ENCODE measurements around the gene SYTL3.

Gene SYTL3

GRCh38 chr6:158793432-158793831, 143.6 kb downstream of the SYTL3 start:
- in situ Hi-C loops (cut with MboI; ENCODE audit: low pct_unique_long_range_greater_than_20kb, low sequenced_read_pairs), result no loop called here
- peak; percentile 30 for DNase-seq

- DNase-seq, result no peak
- in situ Hi-C loops (cut with MboI; ENCODE audit: low pct_unique_long_range_greater_than_20kb, low sequenced_read_pairs), result no loop called here
These were observed 145.7 kb downstream of the SYTL3 start for GRCh38 chr6:158795516-158795915.

- DNase-seq, result no peak
- in situ Hi-C loops (cut with MboI; ENCODE audit: low pct_unique_long_range_greater_than_20kb, low sequenced_read_pairs), result no loop called here
These were observed 146.5 kb downstream of the SYTL3 start for GRCh38 chr6:158796353-158796752.

GRCh38 chr6:158797331-158798310, 147.8 kb downstream of the SYTL3 start:
- DNase-seq, result no peak
- in situ Hi-C loops (cut with MboI; ENCODE audit: low pct_unique_long_range_greater_than_20kb, low sequenced_read_pairs), result no loop called here

- in situ Hi-C loops (cut with MboI; ENCODE audit: low pct_unique_long_range_greater_than_20kb, low sequenced_read_pairs), result no loop called here
- no peak for DNase-seq
These were observed 148.5 kb downstream of the SYTL3 start for GRCh38 chr6:158798311-158798710.

- in situ Hi-C loops (cut with MboI; ENCODE audit: low pct_unique_long_range_greater_than_20kb, low sequenced_read_pairs), result no loop called here
These were observed 149.4 kb downstream of the SYTL3 start for GRCh38 chr6:158799051-158799792.

GRCh38 chr6:158801655-158802294, 151.9 kb downstream of the SYTL3 start:
- in situ Hi-C loops (cut with MboI; ENCODE audit: low pct_unique_long_range_greater_than_20kb, low sequenced_read_pairs), result no loop called here
- no peak for DNase-seq

More at GRCh38 chr6:158799051-158799792, 149.4 kb downstream of the SYTL3 start:
- no peak for DNase-seq

GRCh38 chr6:158803733-158804143, 153.9 kb downstream of the SYTL3 start:
- in situ Hi-C loops (cut with MboI; ENCODE audit: low pct_unique_long_range_greater_than_20kb, low sequenced_read_pairs), result no loop called here
- peak; percentile 70 for DNase-seq

- no peak for DNase-seq
- in situ Hi-C loops (cut with MboI; ENCODE audit: low pct_unique_long_range_greater_than_20kb, low sequenced_read_pairs), result no loop called here
These were observed 154.4 kb downstream of the SYTL3 start for GRCh38 chr6:158804207-158804606.

- DNase-seq, result no peak
- in situ Hi-C loops (cut with MboI; ENCODE audit: low pct_unique_long_range_greater_than_20kb, low sequenced_read_pairs), result no loop called here
These were observed 156.0 kb downstream of the SYTL3 start for GRCh38 chr6:158805698-158806377.

- in situ Hi-C loops (cut with MboI; ENCODE audit: low pct_unique_long_range_greater_than_20kb, low sequenced_read_pairs), result no loop called here
- DNase-seq, result no peak
These were observed 157.9 kb downstream of the SYTL3 start for GRCh38 chr6:158807515-158808441.

GRCh38 chr6:158808442-158808833, 158.6 kb downstream of the SYTL3 start:
- no peak for DNase-seq
- in situ Hi-C loops (cut with MboI; ENCODE audit: low pct_unique_long_range_greater_than_20kb, low sequenced_read_pairs), result no loop called here

GRCh38 chr6:158808941-158809678, 159.3 kb downstream of the SYTL3 start:
- no peak for DNase-seq
- in situ Hi-C loops (cut with MboI; ENCODE audit: low pct_unique_long_range_greater_than_20kb, low sequenced_read_pairs), result no loop called here

GRCh38 chr6:158810155-158811095, 160.6 kb downstream of the SYTL3 start:
- in situ Hi-C loops (cut with MboI; ENCODE audit: low pct_unique_long_range_greater_than_20kb, low sequenced_read_pairs), result no loop called here
- DNase-seq, result no peak

GRCh38 chr6:158812611-158813010, 162.8 kb downstream of the SYTL3 start:
- in situ Hi-C loops (cut with MboI; ENCODE audit: low pct_unique_long_range_greater_than_20kb, low sequenced_read_pairs), result no loop called here

GRCh38 chr6:158813032-158813431, 163.2 kb downstream of the SYTL3 start:
- in situ Hi-C loops (cut with MboI; ENCODE audit: low pct_unique_long_range_greater_than_20kb, low sequenced_read_pairs), result no loop called here
- DNase-seq, result no peak

More at GRCh38 chr6:158812611-158813010, 162.8 kb downstream of the SYTL3 start:
- DNase-seq, result no peak

All from KBM-7 (cell line).